ENCODE data around the gene TMEM232. TPM values are rescaled to one million over a fixed set of nuclear protein-coding genes. Genes with fewer than 3 reads are reported as not detected.

The TMEM232 gene
- total RNA-seq, 1 experiment from 2014 or later = 1.3 TPM

GRCh38 chr5:110414360-110414759 lies 312.1 kb downstream of the TMEM232 start (continued):
- TF ChIP-seq ATF6 (CRISPR knock-in tag; IDR thresholded peaks at IDR 0.05) (no peak), ZNF317 (CRISPR knock-in tag; IDR thresholded peaks at IDR 0.05; ENCODE audit: borderline replicate concordance, low read depth) (no peak), OVOL2 (CRISPR knock-in tag; IDR thresholded peaks at IDR 0.05; ENCODE audit: borderline replicate concordance) (no peak), HMGA2 (CRISPR knock-in tag; IDR thresholded peaks at IDR 0.05) (no peak), SMAD3 (CRISPR knock-in tag; IDR thresholded peaks at IDR 0.05; ENCODE audit: borderline replicate concordance) (no peak), NR3C1 (CRISPR knock-in tag; conservative IDR thresholded peaks at IDR 0.05; ENCODE audit: low read depth) (no peak), NFYB (CRISPR knock-in tag; conservative IDR thresholded peaks at IDR 0.05; ENCODE audit: low read depth) (no peak), TCF7 (CRISPR knock-in tag; IDR thresholded peaks at IDR 0.05; ENCODE audit: low read depth) (no peak)

DNA sequence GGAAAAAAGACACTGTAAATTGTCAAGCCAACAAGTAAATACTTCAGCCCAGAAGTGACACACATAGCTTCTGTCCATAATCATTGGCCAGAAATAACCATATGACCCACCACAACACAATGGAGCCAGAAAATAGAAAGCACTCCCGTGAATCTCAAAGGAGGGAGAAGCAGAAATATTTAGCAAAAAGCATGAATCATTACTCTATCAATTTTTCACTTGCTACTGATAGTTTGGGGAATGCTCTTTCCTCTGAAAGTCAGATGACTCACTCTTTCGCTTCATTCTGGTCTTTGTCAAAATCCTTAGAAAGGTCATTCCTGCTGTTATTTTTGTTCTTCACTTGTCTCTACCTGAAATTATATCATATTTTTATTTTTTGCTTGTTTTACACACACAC lies 312.6 kb downstream of the TMEM232 start:
- Mint-ChIP-seq H3K4me1 (no peaks in the 10 kb centered on the region), H3K36me3 (no peaks in the 10 kb centered on the region), H3K27me3 (ENCODE audit: low read depth) (no peaks in the 10 kb centered on the region), H3K9me3 (no peaks in the 10 kb centered on the region), H3K27ac (no peak overlapping the region), H3K4me3 (no peak overlapping the region)
- TF ChIP-seq OVOL2 (CRISPR knock-in tag; IDR thresholded peaks at IDR 0.05; ENCODE audit: borderline replicate concordance) = no peak
- no peak for TF ChIP-seq ATF6 (CRISPR knock-in tag; IDR thresholded peaks at IDR 0.05)
- no peak for TF ChIP-seq MXD4 (CRISPR knock-in tag; IDR thresholded peaks at IDR 0.05; ENCODE audit: borderline replicate concordance)
- no peak for TF ChIP-seq ZBTB21 (CRISPR knock-in tag; IDR thresholded peaks at IDR 0.05; ENCODE audit: borderline replicate concordance)
- no peak for TF ChIP-seq ZNF396 (CRISPR knock-in tag; IDR thresholded peaks at IDR 0.05; ENCODE audit: borderline replicate concordance)
- TF ChIP-seq ESRRA (CRISPR knock-in tag; IDR thresholded peaks at IDR 0.05; ENCODE audit: borderline replicate concordance) = no peak
- no peak for TF ChIP-seq NR3C1 (CRISPR knock-in tag; conservative IDR thresholded peaks at IDR 0.05; ENCODE audit: low read depth)
- TF ChIP-seq, protein P1, sequence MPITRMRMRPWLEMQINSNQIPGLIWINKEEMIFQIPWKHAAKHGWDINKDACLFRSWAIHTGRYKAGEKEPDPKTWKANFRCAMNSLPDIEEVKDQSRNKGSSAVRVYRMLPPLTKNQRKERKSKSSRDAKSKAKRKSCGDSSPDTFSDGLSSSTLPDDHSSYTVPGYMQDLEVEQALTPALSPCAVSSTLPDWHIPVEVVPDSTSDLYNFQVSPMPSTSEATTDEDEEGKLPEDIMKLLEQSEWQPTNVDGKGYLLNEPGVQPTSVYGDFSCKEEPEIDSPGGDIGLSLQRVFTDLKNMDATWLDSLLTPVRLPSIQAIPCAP (CRISPR knock-in tag; IDR thresholded peaks at IDR 0.05) = no peak
- no peak for TF ChIP-seq CDX4 (CRISPR knock-in tag; IDR thresholded peaks at IDR 0.05; ENCODE audit: borderline replicate concordance)
- no peak for TF ChIP-seq NR1H2 (CRISPR knock-in tag; IDR thresholded peaks at IDR 0.05)
- TF ChIP-seq AFF4 (CRISPR knock-in tag; IDR thresholded peaks at IDR 0.05; ENCODE audit: borderline replicate concordance) = no peak
- no peak for TF ChIP-seq NFATC4 (CRISPR knock-in tag; IDR thresholded peaks at IDR 0.05)
- no peak for TF ChIP-seq ZNF219 (CRISPR knock-in tag; IDR thresholded peaks at IDR 0.05; ENCODE audit: borderline replicate concordance)
- no peak for TF ChIP-seq JAZF1 (CRISPR knock-in tag; IDR thresholded peaks at IDR 0.05)
- TF ChIP-seq, protein P2, sequence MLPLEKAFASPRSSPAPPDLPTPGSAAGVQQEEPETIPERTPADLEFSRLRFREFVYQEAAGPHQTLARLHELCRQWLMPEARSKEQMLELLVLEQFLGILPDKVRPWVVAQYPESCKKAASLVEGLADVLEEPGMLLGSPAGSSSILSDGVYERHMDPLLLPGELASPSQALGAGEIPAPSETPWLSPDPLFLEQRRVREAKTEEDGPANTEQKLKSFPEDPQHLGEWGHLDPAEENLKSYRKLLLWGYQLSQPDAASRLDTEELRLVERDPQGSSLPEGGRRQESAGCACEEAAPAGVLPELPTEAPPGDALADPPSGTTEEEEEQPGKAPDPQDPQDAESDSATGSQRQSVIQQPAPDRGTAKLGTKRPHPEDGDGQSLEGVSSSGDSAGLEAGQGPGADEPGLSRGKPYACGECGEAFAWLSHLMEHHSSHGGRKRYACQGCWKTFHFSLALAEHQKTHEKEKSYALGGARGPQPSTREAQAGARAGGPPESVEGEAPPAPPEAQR (CRISPR knock-in tag; IDR thresholded peaks at IDR 0.05) = no peak
- TF ChIP-seq RORB (CRISPR knock-in tag; IDR thresholded peaks at IDR 0.05) = no peak
- DNase-seq (ENCODE audit: low spot score) (no peak), ATAC-seq (no peak)
- ChIA-PET POLR2A (no interaction called here), CTCF (interaction anchor here (0.7 to 1.8 kb wide), 9 partner anchors 8 to 726 kb away, joined by 3 to 6 read pairs (median 4); no protein-coding TSS in a partner anchor)

Data from WTC11 (cell line).